ENCODE results near the gene LIME1.

The LIME1 gene, protein sequence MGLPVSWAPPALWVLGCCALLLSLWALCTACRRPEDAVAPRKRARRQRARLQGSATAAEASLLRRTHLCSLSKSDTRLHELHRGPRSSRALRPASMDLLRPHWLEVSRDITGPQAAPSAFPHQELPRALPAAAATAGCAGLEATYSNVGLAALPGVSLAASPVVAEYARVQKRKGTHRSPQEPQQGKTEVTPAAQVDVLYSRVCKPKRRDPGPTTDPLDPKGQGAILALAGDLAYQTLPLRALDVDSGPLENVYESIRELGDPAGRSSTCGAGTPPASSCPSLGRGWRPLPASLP

DNA sequence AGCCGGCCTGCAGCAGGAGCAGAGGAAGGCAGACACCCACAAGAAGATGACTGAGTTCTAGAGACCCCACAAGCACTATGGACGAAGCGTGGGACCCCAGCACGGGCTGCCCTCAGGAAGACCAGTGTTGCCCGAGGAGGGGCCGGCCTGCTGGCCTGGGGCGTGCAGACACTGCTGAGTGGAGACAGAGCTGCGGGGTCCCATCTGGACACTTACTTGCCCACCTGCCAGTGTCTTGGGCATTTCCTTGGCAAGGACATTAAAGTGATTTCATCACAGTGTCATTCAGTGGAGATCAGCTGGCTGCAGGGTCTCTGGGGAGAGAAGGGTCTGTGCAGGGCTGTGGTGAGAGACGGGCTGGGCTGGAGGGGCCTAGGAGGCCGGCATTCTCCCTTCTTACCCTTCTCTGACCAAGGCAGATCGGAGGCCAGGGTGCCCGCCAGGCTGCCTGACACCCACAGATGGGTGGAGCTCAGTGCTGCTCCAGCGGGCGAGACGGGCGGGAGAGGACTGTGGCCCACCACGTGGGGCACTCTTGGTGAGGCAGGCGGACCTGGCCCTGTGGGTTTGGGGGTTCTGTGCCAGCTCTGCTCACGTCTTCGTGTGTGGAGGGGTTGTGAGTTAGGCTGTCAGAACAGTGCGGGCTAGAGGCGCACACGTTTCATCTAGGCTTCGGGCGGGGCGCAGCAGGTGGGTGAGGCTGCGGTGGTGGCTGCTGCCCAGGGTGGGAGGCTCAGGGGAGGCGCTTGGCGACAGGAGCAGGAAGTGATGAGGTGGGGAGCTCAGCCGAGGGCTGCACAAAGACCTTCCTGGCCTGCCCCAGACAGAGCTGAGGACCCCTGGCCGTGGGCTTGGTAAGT lies at the start of gene LIME1:
LIME1 (plus strand) TSS at position 806 of the 860 bp plus-strand sequence. CDS start 886 bp downstream, outside the sequence.
- no peak for DNase-seq

DNA sequence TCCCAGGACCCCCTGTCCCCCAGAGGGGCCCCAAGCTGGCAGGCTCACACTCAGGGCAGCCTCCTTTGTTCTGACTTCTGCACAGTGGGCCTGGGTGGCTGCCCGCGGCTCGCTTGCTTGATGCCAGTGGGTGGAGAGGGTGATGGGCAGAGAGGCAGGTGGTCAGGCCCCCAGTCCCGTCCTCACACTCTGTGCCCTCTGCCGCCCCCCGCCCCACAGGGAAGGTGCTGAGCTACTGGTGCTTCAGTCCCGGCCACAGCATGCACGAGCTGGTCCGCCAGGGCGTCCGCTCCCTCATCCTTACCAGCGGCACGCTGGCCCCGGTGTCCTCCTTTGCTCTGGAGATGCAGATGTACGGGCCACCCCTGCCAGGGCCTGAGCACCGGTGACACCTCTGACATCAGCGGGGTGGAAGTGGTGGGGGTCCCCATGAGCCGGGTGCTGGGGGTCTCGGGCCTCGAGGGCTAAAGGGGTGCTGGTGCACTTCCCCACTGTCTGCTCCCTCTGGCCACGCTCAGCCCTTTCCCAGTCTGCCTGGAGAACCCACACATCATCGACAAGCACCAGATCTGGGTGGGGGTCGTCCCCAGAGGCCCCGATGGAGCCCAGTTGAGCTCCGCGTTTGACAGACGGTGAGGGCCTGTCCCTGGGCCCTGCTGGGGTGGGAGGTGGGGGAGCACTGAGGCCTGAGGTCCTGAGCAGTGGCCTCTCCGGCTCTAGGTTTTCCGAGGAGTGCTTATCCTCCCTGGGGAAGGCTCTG lies 48.9 kb upstream of the LIME1 start:
- DNase-seq: no peak

DNA sequence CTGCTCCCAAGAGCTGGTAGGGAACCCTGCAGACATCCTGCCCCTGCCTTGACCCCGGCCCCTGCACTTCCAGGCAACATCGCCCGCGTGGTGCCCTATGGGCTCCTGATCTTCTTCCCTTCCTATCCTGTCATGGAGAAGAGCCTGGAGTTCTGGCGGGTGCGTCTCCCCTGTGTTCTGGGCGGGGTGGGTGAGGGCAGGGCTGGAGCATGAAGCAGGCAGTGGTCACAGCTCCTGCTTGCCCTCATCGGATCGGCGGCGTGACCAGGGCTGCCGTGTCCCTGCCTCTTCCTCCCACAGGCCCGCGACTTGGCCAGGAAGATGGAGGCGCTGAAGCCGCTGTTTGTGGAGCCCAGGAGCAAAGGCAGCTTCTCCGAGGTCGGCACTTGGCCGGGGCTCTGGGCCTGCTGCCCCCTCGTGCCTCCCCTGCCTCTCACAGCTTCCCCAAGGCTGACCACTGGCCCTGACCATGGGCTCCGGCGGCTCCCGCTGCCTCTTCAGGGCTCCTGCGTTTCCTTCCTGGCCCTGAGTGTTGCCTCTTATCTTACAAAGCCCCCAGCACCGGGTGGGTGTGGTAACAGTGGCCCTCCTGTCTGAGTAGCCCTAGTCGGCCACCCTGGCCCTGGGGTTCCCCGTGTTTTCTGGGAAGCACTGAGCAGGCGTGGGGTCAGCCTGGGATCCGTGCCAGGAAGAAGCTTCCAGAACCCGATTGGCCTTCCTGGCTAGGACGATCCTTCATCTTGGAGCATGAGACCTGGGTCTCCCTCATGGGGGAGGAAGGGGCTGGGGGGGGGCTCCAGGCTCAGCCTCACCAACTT lies 48.0 kb upstream of the LIME1 start:
- no peak for DNase-seq

DNA sequence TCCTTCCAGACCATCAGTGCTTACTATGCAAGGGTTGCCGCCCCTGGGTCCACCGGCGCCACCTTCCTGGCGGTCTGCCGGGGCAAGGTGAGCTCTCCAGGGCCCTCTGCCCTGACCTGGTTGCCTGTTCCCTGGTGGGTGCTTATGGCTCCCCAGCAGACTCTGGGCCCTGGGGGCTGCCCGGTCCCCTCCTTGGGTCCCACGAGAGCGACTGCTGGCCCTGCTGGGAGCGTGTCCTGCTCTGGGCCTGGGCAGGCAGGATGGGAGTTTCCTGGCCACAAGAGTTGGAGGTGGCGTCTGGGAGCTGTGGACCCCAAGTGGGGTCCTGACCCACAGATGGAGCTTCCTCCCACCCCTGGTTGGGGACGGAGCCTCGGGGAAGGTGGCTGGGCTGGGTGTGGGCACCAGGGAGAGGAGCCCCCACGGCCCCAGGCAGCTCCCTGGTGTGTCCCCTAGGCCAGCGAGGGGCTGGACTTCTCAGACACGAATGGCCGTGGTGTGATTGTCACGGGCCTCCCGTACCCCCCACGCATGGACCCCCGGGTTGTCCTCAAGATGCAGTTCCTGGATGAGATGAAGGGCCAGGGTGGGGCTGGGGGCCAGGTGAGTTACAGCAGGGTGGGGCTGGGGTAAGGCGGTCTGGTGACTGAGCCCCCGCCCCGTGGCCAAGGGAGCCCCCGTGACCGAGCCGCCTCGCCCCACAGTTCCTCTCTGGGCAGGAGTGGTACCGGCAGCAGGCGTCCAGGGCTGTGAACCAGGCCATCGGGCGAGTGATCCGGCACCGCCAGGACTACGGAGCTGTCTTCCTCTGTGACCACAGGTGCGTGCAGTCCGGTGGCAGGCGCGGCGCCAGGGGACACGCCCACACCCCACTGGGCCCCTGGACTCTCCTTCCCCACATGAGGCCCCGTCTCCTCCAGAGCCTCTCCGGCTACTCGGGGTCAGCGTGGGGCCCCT lies 47.1 kb upstream of the LIME1 start:
- DNase-seq: no peak

DNA sequence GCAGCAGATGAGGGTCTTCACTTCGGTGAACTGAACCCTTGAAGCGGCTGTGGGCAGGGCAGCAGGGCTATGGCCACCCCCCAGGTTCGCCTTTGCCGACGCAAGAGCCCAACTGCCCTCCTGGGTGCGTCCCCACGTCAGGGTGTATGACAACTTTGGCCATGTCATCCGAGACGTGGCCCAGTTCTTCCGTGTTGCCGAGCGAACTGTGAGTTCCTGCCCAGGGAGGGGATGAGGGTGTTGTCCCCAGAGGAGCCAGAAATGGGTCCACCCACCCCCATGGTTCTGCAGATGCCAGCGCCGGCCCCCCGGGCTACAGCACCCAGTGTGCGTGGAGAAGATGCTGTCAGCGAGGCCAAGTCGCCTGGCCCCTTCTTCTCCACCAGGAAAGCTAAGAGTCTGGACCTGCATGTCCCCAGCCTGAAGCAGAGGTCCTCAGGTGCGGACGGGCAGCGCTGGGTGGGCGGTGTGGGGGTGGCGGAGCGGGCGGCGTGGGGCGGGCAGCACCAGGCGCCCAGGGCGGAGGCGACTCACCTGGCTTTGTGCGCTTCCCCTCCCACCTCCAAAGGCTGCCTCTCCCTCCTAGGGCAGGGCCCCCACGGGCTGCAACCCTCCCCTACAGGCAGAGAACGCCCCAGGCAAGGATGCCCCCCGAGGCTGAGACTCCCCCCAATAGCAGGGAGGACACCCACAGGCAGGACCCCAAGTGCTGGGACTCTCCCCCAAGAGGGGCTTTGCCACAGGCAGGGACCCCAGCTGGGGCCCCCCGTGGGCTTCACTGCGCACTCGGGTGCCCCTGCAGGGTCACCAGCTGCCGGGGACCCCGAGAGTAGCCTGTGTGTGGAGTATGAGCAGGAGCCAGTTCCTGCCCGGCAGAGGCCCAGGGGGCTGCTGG lies 46.2 kb upstream of the LIME1 start:
- no peak for DNase-seq

DNA sequence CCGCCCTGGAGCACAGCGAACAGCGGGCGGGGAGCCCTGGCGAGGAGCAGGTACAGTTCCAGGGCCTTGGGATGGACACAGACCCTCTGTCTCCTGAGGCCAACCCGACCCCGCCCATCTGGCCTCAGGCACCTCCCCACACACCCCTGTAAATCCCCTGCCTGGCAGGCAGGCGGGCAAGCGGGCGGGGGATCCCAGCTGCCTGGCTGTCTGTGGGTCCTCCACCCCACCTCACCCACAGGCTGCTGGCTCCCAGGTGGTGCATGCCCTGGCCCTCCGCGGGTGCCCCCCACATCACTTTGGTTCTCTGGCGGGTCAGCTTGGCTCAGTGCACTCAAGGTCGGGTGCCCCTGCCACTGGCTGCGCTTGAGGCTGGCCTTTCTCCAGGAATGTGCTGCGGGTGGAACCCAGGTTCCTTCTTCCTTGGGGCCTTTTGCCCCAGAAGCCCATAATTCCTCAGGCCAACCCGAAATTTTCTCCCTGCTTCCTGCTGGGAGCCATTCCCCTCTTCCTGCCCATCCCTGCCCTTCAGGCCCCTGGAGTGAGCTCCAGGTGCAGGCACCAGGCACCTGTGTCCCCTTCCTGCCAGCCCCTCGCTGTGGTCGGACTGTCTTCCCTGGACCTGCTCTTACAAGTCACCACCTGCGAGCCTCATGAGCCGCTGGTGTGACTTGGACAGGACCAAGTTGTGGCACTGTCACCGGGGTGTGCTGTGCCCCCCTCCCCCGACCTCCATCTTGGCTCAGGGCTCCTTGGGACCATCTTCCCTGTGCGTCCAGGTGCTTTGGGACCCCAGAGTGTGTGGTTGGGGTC lies 45.4 kb upstream of the LIME1 start:
- DNase-seq: no peak

DNA sequence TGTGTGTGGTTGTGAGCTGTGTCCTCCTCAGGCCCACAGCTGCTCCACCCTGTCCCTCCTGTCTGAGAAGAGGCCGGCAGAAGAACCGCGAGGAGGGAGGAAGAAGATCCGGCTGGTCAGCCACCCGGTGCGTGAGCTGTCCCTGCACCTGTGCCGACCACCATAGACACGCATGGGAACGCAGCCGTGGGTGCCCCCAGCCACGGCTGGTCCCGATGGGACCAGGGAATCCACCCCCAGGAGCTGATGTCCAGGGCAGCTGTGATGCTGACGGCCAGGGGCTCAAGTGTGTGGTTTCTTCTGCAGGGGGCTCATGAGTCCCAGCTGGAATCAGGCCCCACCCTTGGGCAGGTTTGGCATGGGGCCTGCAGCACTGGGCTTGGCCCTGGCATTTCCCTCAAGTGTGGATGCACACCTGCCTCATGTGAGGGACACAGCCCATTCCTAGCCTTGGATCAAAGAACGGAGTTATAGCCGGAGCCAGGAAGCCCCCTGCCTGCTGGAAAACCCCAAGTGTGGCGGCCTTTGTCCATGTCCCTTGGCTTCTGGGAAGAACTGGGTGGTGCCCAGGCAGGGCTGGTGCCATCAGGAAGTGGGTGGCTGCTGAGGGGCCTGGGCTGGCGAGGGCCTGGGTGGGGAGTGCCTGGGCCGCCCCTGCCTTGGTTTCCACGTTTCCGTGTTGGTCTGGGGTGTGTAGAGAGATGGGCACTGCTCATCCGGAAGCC lies 44.6 kb upstream of the LIME1 start:
- DNase-seq: no peak

DNA sequence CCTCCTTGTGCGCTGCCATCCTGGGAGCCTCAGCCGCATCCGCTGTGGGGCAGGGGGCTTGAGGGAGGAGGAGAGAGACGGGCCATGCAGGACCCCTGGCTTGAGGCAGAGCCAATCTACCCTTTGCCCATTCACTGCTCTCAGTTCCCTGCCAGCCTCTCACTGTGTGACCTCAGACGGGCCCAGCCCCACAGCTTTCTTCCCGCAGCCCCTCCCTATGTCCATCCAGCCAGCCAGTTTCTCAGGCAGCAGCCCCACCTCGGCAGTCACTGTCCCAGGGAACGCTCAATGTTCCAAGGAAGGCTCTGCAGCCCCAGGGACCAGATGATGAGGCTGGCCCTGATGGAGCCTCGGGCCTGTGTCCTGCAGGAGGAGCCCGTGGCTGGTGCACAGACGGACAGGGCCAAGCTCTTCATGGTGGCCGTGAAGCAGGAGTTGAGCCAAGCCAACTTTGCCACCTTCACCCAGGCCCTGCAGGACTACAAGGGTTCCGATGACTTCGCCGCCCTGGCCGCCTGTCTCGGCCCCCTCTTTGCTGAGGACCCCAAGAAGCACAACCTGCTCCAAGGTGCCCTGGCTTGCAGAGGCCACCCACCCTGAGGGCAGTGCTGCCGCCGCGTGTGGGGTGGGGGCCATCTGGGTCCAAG lies 43.9 kb upstream of the LIME1 start:
- DNase-seq: no peak

DNA sequence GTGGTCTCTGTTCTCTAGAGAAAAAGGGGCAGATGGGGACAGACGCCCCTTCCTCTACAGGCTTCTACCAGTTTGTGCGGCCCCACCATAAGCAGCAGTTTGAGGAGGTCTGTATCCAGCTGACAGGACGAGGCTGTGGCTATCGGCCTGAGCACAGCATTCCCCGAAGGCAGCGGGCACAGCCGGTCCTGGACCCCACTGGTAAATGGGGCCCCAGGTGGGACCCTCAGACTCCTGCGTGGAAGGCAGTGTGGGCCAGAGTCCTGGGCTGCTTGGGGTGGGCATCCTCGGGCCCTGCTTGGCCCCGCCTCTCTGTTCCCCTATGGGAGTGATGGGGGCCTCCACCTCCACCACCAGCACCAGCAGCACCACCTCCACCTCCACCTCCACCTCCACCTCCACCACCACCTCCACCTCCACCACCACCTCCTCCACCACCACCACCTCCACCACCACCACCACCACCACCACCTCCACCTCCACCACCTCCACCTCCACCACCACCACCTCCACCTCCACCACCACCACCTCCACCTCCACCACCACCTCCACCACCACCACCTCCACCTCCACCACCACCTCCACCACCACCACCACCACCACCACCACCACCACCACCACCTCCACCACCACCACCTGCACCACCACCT lies 43.3 kb upstream of the LIME1 start:
- DNase-seq: no peak

DNA sequence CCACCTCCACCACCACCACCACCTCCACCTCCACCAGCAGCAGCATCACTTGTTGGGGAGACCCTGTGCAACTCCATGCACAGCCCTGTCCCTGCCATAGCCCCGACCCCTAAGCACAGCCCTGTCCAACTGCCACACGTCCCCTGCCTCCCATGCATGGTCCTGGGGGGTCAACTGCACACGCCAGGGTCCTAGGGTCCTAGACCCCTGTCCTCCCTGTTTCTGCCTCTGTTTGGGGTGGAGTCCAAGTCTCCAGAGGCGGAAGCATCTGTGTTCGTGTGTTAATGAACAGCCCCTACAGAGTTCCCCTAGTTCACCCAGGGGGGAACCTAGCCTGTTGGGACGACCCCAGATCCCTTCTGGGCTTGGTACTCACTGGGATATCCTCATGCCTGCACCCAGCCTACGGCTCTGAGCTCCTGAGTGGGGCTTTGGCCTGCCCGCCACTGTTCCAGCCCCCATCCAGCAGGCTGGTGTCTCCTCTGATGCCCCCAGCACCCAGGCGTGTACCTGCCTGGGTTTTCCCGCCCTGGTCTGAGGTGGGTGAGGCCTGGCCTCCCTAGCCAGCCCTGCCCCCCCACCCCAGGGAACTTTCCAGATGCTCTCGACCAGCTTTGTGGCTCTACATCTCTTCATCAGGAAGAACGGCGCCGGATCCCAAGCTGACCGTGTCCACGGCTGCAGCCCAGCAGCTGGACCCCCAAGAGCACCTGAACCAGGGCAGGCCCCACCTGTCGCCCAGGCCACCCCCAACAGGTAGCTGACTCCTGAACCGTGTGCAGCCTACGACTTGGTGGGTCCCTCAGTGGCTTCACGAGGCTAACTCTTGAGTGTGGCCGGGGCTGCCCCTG lies 42.5 kb upstream of the LIME1 start:
- DNase-seq: no peak

DNA sequence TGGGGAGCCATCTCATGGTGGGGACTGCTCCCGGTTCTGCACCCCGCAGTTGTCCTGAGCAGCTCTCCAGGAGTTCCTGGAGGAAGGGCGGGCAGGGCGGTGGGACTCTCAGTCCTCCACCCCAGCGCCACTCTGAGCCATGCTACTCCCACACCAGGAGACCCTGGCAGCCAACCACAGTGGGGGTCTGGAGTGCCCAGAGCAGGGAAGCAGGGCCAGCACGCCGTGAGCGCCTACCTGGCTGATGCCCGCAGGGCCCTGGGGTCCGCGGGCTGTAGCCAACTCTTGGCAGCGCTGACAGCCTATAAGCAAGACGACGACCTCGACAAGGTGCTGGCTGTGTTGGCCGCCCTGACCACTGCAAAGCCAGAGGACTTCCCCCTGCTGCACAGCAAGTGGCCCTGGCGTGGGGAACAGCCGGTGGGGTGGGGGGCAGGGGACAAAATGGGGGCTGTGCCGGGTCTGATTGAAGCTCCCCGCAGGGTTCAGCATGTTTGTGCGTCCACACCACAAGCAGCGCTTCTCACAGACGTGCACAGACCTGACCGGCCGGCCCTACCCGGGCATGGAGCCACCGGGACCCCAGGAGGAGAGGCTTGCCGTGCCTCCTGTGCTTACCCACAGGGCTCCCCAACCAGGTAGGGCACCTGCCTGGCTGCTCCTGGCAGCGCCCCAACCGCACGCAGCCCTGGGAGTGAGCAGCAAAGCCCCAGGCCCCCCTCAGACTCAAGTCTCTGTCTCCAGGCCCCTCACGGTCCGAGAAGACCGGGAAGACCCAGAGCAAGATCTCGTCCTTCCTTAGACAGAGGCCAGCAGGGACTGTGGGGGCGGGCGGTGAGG lies 41.7 kb upstream of the LIME1 start:
- no peak for DNase-seq

DNA sequence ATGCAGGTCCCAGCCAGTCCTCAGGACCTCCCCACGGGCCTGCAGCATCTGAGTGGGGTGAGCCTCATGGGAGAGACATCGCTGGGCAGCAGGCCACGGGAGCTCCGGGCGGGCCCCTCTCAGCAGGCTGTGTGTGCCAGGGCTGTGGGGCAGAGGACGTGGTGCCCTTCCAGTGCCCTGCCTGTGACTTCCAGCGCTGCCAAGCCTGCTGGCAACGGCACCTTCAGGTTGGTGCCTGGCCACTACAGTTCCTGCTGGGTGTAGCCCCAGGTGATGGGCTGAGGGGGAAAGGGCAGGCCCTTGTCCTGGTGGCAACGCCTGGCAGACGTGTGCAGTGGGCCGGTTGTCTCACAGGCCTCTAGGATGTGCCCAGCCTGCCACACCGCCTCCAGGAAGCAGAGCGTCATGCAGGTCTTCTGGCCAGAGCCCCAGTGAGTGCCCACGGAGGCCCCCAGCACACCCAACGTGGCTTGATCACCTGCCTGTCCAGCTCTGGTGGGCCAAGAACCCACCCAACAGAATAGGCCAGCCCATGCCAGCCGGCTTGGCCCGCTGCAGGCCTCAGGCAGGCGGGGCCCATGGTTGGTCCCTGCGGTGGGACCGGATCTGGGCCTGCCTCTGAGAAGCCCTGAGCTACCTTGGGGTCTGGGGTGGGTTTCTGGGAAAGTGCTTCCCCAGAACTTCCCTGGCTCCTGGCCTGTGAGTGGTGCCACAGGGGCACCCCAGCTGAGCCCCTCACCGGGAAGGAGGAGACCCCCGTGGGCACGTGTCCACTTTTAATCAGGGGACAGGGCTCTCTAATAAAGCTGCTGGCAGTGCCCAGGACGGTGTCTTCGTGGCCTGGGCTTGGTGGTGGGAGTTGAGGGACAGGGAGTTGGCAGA lies 40.8 kb upstream of the LIME1 start:
- DNase-seq: no peak

DNA sequence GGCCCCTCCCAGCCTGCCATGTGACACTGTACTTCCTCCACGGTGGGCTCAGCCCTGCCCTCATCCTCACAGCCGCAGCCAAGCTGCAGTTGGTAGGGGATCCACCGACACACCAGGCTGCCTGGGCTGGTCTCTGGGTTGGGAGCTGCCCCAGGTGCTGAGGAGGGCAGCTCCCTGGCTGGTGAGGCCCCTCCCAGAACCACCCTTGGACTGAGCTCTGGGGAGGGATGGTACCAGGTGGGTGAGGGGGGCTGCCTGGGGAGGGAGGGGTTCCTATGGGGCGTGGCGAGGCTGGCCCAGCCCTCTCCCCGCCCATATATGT lies 40.2 kb upstream of the LIME1 start:
- DNase-seq: peak; percentile 28

DNA sequence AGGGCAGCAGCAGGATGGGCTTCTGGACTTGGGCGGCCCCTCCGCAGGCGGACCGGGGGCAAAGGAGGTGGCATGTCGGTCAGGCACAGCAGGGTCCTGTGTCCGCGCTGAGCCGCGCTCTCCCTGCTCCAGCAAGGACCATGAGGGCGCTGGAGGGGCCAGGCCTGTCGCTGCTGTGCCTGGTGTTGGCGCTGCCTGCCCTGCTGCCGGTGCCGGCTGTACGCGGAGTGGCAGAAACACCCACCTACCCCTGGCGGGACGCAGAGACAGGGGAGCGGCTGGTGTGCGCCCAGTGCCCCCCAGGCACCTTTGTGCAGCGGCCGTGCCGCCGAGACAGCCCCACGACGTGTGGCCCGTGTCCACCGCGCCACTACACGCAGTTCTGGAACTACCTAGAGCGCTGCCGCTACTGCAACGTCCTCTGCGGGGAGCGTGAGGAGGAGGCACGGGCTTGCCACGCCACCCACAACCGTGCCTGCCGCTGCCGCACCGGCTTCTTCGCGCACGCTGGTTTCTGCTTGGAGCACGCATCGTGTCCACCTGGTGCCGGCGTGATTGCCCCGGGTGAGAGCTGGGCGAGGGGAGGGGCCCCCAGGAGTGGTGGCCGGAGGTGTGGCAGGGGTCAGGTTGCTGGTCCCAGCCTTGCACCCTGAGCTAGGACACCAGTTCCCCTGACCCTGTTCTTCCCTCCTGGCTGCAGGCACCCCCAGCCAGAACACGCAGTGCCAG lies 39.7 kb upstream of the LIME1 start, which contains the start of gene TNFRSF6B:
TNFRSF6B (plus strand) TSS at position 25 of the 729 bp plus-strand sequence; CDS start at position 141, 116 bp downstream.
- no peak for DNase-seq

Data from fibroblast of skin of right quadriceps (primary cell).